Central memory CD8-positive, alpha-beta T cell (primary cell): ENCODE measurements around the gene FAM107B.
"Not testable (repeated sequence)": the region's sequence is repeated elsewhere in the genome, so short reads cannot be mapped to it uniquely, and the experiment has no call there.

ENCODE experiments used
- ATAC-seq: fragments of 150-1000 bp; cut with Tn5 transposase; replicated peaks from 2 replicates; pipeline ENCODE4 v1.10.0; 2022; ENCODE audit warnings: mild to moderate bottlenecking, moderate FRiP score, moderate number of reproducible peaks; ENCODE audit not compliant: poor library complexity, severe bottlenecking; ENCODE audit errors: extremely low read depth
- DNase-seq, 2 donors: peaks; one replicate each; pipeline ENCODE4 v3.0.0; 2021; ENCODE audit warnings: low spot score in 2 of 2
- H3K27ac Mint-ChIP-seq: one replicate; pipeline ENCODE4 v1.8.0; 2022; ENCODE audit warnings: low read depth, mild to moderate bottlenecking, moderate library complexity, mixed read lengths
- H3K27me3 Mint-ChIP-seq: one replicate; pipeline ENCODE4 v1.8.0; 2022; ENCODE audit warnings: mixed read lengths
- H3K36me3 Mint-ChIP-seq: one replicate; pipeline ENCODE4 v1.8.0; 2022; ENCODE audit warnings: mild to moderate bottlenecking, moderate library complexity, mixed read lengths; ENCODE audit not compliant: insufficient read depth
- H3K4me1 Mint-ChIP-seq: one replicate; pipeline ENCODE4 v1.8.0; 2022; ENCODE audit warnings: mixed read lengths
- H3K4me3 Mint-ChIP-seq: one replicate; pipeline ENCODE4 v1.8.0; 2022; ENCODE audit warnings: mild to moderate bottlenecking, moderate library complexity, mixed read lengths
- H3K9me3 Mint-ChIP-seq: one replicate; pipeline ENCODE4 v1.8.0; 2022; ENCODE audit warnings: mixed read lengths

The FAM107B gene

GRCh38 chr10:14660831-14661230, 113.9 kb downstream of the FAM107B start:
- Mint-ChIP-seq H3K36me3 (peaks cover 4% of the 10 kb centered on the region), H3K4me3 (no peak overlapping the region), H3K27ac (peak overlapping the region; percentile 93), H3K27me3 (no peaks in the 10 kb centered on the region), H3K9me3 (peaks cover 1% of the 10 kb centered on the region), H3K4me1 (peaks cover 50% of the 10 kb centered on the region)
- no peak for DNase-seq
- ATAC-seq: no peak

DNA sequence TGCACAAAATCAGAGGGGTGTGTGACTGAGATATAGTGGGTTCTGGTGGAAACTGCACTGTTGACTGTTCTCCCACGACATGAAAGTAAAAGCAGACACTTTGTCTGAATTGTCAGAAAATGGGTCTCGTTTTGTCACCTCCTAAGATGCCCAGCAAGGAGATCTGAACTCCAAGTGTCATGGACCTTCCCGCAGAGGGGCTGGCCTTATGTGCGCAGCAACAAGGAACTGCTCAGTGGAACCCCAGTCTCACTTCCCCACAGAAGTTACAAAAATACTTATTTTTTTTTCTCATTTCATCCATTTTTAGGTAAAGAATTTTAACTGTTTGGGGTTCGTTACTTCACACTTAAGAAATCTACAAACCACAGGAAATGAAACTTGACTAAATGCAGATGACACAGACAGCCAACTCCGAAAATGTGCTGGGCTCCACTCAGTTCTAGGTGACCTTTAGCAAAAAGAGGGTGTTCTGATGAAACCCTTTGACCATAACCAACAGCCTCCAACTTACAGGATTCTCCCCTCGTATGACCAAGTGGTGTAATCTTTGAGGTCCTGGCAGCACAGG, 115.0 kb downstream of the FAM107B start:
- ATAC-seq (peak; percentile 90), DNase-seq (peak in 1 of 2 donors; percentile 46)
- H3K27me3 Mint-ChIP-seq: no peaks in the 10 kb centered on the region
- H3K4me1 Mint-ChIP-seq: peaks cover 51% of the 10 kb centered on the region
- H3K4me3 Mint-ChIP-seq: peak overlapping the region; percentile 40
- H3K27ac Mint-ChIP-seq: peak overlapping the region; percentile 93
- peaks cover 4% of the 10 kb centered on the region for H3K36me3 Mint-ChIP-seq
- no peaks in the 10 kb centered on the region for H3K9me3 Mint-ChIP-seq

GRCh38 chr10:14659137-14659536, 115.6 kb downstream of the FAM107B start:
- peak; percentile 3 for ATAC-seq
- Mint-ChIP-seq H3K4me1 (peaks cover 53% of the 10 kb centered on the region), H3K27ac (peak overlapping the region; percentile 93), H3K4me3 (peak overlapping the region; percentile 40)
- H3K36me3 Mint-ChIP-seq, H3K27me3 Mint-ChIP-seq, H3K9me3 Mint-ChIP-seq, DNase-seq: not testable (repeated sequence)

GRCh38 chr10:14658331-14659127, 116.2 kb downstream of the FAM107B start:
- peak overlapping the region; percentile 40 for H3K4me3 Mint-ChIP-seq
- ATAC-seq: no peak
- peak overlapping the region; percentile 93 for H3K27ac Mint-ChIP-seq
- peaks cover 4% of the 10 kb centered on the region for H3K36me3 Mint-ChIP-seq
- no peaks in the 10 kb centered on the region for H3K27me3 Mint-ChIP-seq
- H3K9me3 Mint-ChIP-seq: no peaks in the 10 kb centered on the region
- H3K4me1 Mint-ChIP-seq: peaks cover 54% of the 10 kb centered on the region
- DNase-seq: no peak

GRCh38 chr10:14656052-14656730, 118.5 kb downstream of the FAM107B start:
- Mint-ChIP-seq H3K4me3 (no peak overlapping the region), H3K9me3 (no peaks in the 10 kb centered on the region), H3K36me3 (peaks cover 7% of the 10 kb centered on the region), H3K4me1 (peaks cover 57% of the 10 kb centered on the region), H3K27me3 (no peaks in the 10 kb centered on the region), H3K27ac (peak overlapping the region; percentile 55)
- no peak for DNase-seq
- ATAC-seq: no peak

DNA sequence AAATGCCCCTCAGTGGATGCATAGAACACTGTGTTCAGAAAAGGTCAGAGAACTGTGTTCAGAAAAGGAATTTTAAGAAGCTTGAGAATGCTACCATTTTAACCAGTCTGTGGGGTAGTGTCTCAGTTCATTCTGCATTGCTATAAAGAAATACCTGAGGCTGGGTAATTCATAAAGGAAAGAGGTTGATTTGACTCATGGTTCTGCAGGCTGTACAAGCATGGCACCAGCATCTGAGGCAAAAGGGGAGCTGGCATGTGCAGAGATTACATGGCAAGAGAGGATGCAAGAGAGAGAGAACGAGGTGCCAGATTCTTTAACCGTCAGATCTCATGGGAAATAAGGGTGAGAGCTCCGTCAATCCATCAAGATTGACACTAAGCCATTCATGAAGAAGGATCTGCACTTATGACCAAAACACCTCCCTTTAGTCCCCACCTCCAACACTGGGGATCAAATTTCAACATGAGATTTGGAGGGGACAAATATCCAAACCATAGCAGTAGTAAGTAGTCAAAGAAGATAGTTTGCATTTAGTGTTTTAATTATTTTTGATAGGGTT, 119.8 kb downstream of the FAM107B start:
- H3K4me1 Mint-ChIP-seq: peaks cover 49% of the 10 kb centered on the region
- DNase-seq: no peak
- H3K36me3 Mint-ChIP-seq: peaks cover 7% of the 10 kb centered on the region
- no peak overlapping the region for H3K27ac Mint-ChIP-seq
- no peaks in the 10 kb centered on the region for H3K9me3 Mint-ChIP-seq
- H3K27me3 Mint-ChIP-seq: no peaks in the 10 kb centered on the region
- no peak for ATAC-seq
- H3K4me3 Mint-ChIP-seq: no peak overlapping the region

- Mint-ChIP-seq H3K4me1 (peaks cover 50% of the 10 kb centered on the region), H3K27ac (peak overlapping the region; percentile 39), H3K36me3 (peaks cover 5% of the 10 kb centered on the region), H3K9me3 (no peaks in the 10 kb centered on the region), H3K27me3 (no peaks in the 10 kb centered on the region), H3K4me3 (no peak overlapping the region)
- DNase-seq (no peak), ATAC-seq (no peak)
These were observed 121.2 kb downstream of the FAM107B start for GRCh38 chr10:14653271-14654161.

GRCh38 chr10:14652816-14653215, 121.9 kb downstream of the FAM107B start:
- DNase-seq: no peak
- Mint-ChIP-seq H3K9me3 (no peaks in the 10 kb centered on the region), H3K4me1 (peaks cover 50% of the 10 kb centered on the region), H3K4me3 (no peak overlapping the region), H3K36me3 (peaks cover 12% of the 10 kb centered on the region), H3K27ac (no peak overlapping the region), H3K27me3 (no peaks in the 10 kb centered on the region)
- ATAC-seq: no peak

GRCh38 chr10:14652067-14652466, 122.6 kb downstream of the FAM107B start:
- Mint-ChIP-seq H3K27ac (no peak overlapping the region), H3K4me1 (peaks cover 51% of the 10 kb centered on the region), H3K36me3 (peaks cover 15% of the 10 kb centered on the region), H3K9me3 (no peaks in the 10 kb centered on the region), H3K4me3 (no peak overlapping the region), H3K27me3 (no peaks in the 10 kb centered on the region)
- DNase-seq (no peak), ATAC-seq (no peak)

- no peak for ATAC-seq
- peaks cover 15% of the 10 kb centered on the region for H3K36me3 Mint-ChIP-seq
- peak overlapping the region; percentile 74 for H3K4me3 Mint-ChIP-seq
- H3K4me1 Mint-ChIP-seq: peaks cover 55% of the 10 kb centered on the region
- H3K27me3 Mint-ChIP-seq: no peaks in the 10 kb centered on the region
- no peaks in the 10 kb centered on the region for H3K9me3 Mint-ChIP-seq
- H3K27ac Mint-ChIP-seq: peak overlapping the region; percentile 99
- no peak for DNase-seq
These were observed 125.0 kb downstream of the FAM107B start for GRCh38 chr10:14649739-14650138.

GRCh38 chr10:14648946-14649345, 125.8 kb downstream of the FAM107B start:
- Mint-ChIP-seq H3K4me3 (peak overlapping the region; percentile 74), H3K9me3 (no peaks in the 10 kb centered on the region), H3K4me1 (peaks cover 47% of the 10 kb centered on the region), H3K27me3 (no peaks in the 10 kb centered on the region), H3K27ac (peak overlapping the region; percentile 99), H3K36me3 (peaks cover 15% of the 10 kb centered on the region)
- DNase-seq (no peak), ATAC-seq (no peak)
